Measurements from ENCODE around the gene KY. TPM values are rescaled to one million over a fixed set of nuclear protein-coding genes. Genes with fewer than 3 reads are reported as not detected.

Gene KY
- total RNA-seq, 2 donors from 2014 or later, result not detected

DNA sequence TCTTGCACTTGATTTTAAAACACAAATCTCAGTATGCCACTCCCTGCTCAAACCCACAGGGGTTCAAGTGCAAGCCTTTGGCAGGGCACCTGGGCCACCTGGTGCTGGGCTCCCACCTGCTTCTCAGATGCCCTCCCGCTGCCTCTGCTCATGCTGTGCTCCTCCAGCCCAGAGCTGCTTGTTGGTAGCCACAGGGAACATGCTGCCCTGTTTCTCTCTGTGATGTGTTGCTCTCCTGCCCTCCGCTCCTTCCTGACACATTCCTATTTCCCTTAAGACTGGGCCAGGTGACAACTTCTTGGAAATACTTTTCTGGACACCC is 27.1 kb upstream of the KY start:
- H3K4me1 ChIP-seq (ENCODE audit: control insufficient read depth, insufficient read depth, low read length), result no peaks in the 10 kb centered on the region
- H3K4me1 Mint-ChIP-seq, result peaks cover 4% of the 10 kb centered on the region
- no peak overlapping the region for H3K4me3 Mint-ChIP-seq
- H3K4me3 ChIP-seq (ENCODE audit: low read length), result no peak overlapping the region
- no peak for DNase-seq
- H3K36me3 ChIP-seq (ENCODE audit: control insufficient read depth, insufficient read depth, low read length), result no peaks in the 10 kb centered on the region
- H3K9ac ChIP-seq (ENCODE audit: extremely low read depth, low read length, poor library complexity, severe bottlenecking), result no peak overlapping the region
- TF ChIP-seq, protein P1, sequence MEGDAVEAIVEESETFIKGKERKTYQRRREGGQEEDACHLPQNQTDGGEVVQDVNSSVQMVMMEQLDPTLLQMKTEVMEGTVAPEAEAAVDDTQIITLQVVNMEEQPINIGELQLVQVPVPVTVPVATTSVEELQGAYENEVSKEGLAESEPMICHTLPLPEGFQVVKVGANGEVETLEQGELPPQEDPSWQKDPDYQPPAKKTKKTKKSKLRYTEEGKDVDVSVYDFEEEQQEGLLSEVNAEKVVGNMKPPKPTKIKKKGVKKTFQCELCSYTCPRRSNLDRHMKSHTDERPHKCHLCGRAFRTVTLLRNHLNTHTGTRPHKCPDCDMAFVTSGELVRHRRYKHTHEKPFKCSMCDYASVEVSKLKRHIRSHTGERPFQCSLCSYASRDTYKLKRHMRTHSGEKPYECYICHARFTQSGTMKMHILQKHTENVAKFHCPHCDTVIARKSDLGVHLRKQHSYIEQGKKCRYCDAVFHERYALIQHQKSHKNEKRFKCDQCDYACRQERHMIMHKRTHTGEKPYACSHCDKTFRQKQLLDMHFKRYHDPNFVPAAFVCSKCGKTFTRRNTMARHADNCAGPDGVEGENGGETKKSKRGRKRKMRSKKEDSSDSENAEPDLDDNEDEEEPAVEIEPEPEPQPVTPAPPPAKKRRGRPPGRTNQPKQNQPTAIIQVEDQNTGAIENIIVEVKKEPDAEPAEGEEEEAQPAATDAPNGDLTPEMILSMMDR (conservative IDR thresholded peaks at IDR 0.05), result no peak
- peaks cover 12% of the 10 kb centered on the region for H3K9me3 ChIP-seq (ENCODE audit: control insufficient read depth, low read length)
- no peak overlapping the region for H3K27ac Mint-ChIP-seq
- no peak overlapping the region for H3K27ac ChIP-seq (ENCODE audit: low read depth, low read length)
- no peaks in the 10 kb centered on the region for H3K36me3 Mint-ChIP-seq (ENCODE audit: low read depth)
- H3K27me3 Mint-ChIP-seq (ENCODE audit: insufficient read depth), result peaks cover 65% of the 10 kb centered on the region
- H3K27me3 ChIP-seq (ENCODE audit: control insufficient read depth, insufficient read depth, low read length, poor library complexity, severe bottlenecking), result peaks cover 21% of the 10 kb centered on the region
- WGBS, 2 experiments (ENCODE audit: insufficient coverage in 1 of 2, insufficient read length in 1 of 2), result 86 to 90% methylated on average over 1 to 2 of the region's 2 CpGs
- peaks cover 16% of the 10 kb centered on the region for H3K9me3 Mint-ChIP-seq

GRCh38 chr3:134677196-134677986 is 26.6 kb upstream of the KY start:
- H3K9ac ChIP-seq (ENCODE audit: extremely low read depth, low read length, poor library complexity, severe bottlenecking), result no peak overlapping the region
- no peaks in the 10 kb centered on the region for H3K36me3 ChIP-seq (ENCODE audit: control insufficient read depth, insufficient read depth, low read length)
- H3K9me3 ChIP-seq (ENCODE audit: control insufficient read depth, low read length), result peaks cover 12% of the 10 kb centered on the region
- no peak overlapping the region for H3K27ac Mint-ChIP-seq
- 61 to 63% methylated on average over 6 to 11 of the region's 11 CpGs for WGBS, 2 experiments (ENCODE audit: insufficient coverage in 1 of 2, insufficient read length in 1 of 2)
- H3K27me3 Mint-ChIP-seq (ENCODE audit: insufficient read depth), result peaks cover 65% of the 10 kb centered on the region
- DNase-seq, result peak; percentile 92
- TF ChIP-seq, protein P1 (conservative IDR thresholded peaks at IDR 0.05), result peak; percentile 94
- H3K27me3 ChIP-seq (ENCODE audit: control insufficient read depth, insufficient read depth, low read length, poor library complexity, severe bottlenecking), result peaks cover 26% of the 10 kb centered on the region
- H3K4me3 Mint-ChIP-seq, result no peak overlapping the region
- no peak overlapping the region for H3K4me3 ChIP-seq (ENCODE audit: low read length)
- peaks cover 16% of the 10 kb centered on the region for H3K9me3 Mint-ChIP-seq
- no peak overlapping the region for H3K27ac ChIP-seq (ENCODE audit: low read depth, low read length)
- no peaks in the 10 kb centered on the region for H3K36me3 Mint-ChIP-seq (ENCODE audit: low read depth)
- peaks cover 4% of the 10 kb centered on the region for H3K4me1 Mint-ChIP-seq
- H3K4me1 ChIP-seq (ENCODE audit: control insufficient read depth, insufficient read depth, low read length), result no peaks in the 10 kb centered on the region

DNA sequence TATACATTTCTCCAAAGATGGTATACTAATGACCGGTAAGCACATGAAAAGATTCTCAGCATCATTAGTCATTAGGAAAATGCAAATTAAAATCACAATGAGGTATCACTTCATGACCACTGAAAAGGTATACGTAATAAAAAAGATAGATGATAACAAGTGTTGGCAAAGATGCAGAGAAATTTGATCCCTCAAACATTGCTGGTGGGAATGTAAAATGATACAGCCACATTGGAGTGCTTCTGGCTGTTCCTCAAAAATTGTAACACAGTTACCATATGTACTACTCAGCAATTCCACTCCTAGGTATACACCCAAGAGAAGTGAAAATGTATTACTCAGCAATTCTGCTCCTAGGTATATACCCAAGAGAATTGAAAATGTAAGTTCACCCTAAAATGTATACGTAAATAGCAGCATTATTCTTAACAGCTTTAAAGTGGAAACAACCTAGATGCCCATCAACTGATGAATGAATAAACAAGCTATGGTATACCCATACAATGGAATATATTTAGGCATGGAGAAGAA is 25.0 kb upstream of the KY start:
- no peak overlapping the region for H3K4me3 ChIP-seq (ENCODE audit: low read length)
- peaks cover 4% of the 10 kb centered on the region for H3K4me1 Mint-ChIP-seq
- no peak overlapping the region for H3K4me3 Mint-ChIP-seq
- 89 to 98% methylated on average over 3 of the region's 3 CpGs for WGBS, 2 experiments (ENCODE audit: insufficient coverage in 1 of 2, insufficient read length in 1 of 2)
- peaks cover 12% of the 10 kb centered on the region for H3K9me3 ChIP-seq (ENCODE audit: control insufficient read depth, low read length)
- H3K9me3 Mint-ChIP-seq, result peaks cover 16% of the 10 kb centered on the region
- H3K27me3 Mint-ChIP-seq (ENCODE audit: insufficient read depth), result peaks cover 68% of the 10 kb centered on the region
- peaks cover 27% of the 10 kb centered on the region for H3K27me3 ChIP-seq (ENCODE audit: control insufficient read depth, insufficient read depth, low read length, poor library complexity, severe bottlenecking)
- no peaks in the 10 kb centered on the region for H3K4me1 ChIP-seq (ENCODE audit: control insufficient read depth, insufficient read depth, low read length)
- H3K36me3 ChIP-seq (ENCODE audit: control insufficient read depth, insufficient read depth, low read length), result no peaks in the 10 kb centered on the region
- no peak overlapping the region for H3K27ac Mint-ChIP-seq
- TF ChIP-seq, protein P1 (conservative IDR thresholded peaks at IDR 0.05), result no peak
- no peak overlapping the region for H3K27ac ChIP-seq (ENCODE audit: low read depth, low read length)
- DNase-seq, result no peak
- H3K36me3 Mint-ChIP-seq (ENCODE audit: low read depth), result no peaks in the 10 kb centered on the region
- no peak overlapping the region for H3K9ac ChIP-seq (ENCODE audit: extremely low read depth, low read length, poor library complexity, severe bottlenecking)

Data from endodermal cell (in vitro differentiated cells).